Lower leg skin (tissue), 3 donors: ENCODE measurements around the gene MKNK1.

Source experiments
- POLR2A ChIP-seq, 2 donors: fragments of 450-650 bp; IDR thresholded peaks; one replicate each; pipeline ENCODE4 v1.6.1; 2016 to 2017; ENCODE audit warnings: antibody characterized with exemption in 2 of 2, mild to moderate bottlenecking in 1 of 2, moderate library complexity in 1 of 2
- TF ChIP-seq, protein P1 (sequence below), 3 donors: fragments of 450-650 bp; IDR thresholded peaks; one replicate each; pipeline ENCODE4 v1.5.1; 2016; ENCODE audit warnings: antibody characterized with exemption in 3 of 3, mild to moderate bottlenecking in 3 of 3, moderate library complexity in 2 of 3

DNA sequence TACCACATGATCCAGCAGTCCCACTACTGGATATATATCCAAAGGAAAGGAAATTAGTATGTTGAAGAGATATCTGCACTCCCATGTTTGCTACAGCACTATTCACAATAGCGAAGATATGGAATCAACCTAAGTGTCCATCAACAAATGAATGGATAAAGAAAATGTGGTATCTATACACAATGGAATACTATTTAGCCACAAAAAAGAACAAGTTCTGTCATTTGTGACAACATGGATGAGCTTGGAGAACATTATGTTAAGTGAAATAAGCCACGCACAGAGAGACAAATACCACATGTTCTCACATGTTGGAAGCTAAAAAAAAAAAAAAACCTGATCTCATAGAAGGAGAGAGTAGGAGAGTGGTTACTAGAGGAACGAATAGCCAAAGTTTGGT lies 46.4 kb upstream of the MKNK1 start:
- TF ChIP-seq, protein P1, sequence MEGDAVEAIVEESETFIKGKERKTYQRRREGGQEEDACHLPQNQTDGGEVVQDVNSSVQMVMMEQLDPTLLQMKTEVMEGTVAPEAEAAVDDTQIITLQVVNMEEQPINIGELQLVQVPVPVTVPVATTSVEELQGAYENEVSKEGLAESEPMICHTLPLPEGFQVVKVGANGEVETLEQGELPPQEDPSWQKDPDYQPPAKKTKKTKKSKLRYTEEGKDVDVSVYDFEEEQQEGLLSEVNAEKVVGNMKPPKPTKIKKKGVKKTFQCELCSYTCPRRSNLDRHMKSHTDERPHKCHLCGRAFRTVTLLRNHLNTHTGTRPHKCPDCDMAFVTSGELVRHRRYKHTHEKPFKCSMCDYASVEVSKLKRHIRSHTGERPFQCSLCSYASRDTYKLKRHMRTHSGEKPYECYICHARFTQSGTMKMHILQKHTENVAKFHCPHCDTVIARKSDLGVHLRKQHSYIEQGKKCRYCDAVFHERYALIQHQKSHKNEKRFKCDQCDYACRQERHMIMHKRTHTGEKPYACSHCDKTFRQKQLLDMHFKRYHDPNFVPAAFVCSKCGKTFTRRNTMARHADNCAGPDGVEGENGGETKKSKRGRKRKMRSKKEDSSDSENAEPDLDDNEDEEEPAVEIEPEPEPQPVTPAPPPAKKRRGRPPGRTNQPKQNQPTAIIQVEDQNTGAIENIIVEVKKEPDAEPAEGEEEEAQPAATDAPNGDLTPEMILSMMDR (IDR thresholded peaks at IDR 0.05): no peak
- no peak for TF ChIP-seq POLR2A (IDR thresholded peaks at IDR 0.05)
